HG02943 (cell line): Measurements from ENCODE around the gene RPAP2.
"Not testable (repeated sequence)": the region's sequence is repeated elsewhere in the genome, so short reads cannot be mapped to it uniquely, and the experiment has no call there.

ENCODE experiments used
- ATAC-seq: cut with Tn5 transposase; IDR thresholded peaks from one replicate; pipeline ENCODE4 v1.9.1; 2021; ENCODE audit warnings: mild to moderate bottlenecking, low read depth, moderate library complexity; ENCODE audit not compliant: unreplicated experiment

Gene RPAP2

GRCh38 chr1:92367496-92367895 is 68.6 kb downstream of the RPAP2 start:
- ATAC-seq, result no peak

- ATAC-seq, result no peak
These were observed 73.3 kb downstream of the RPAP2 start for GRCh38 chr1:92372164-92372563.

GRCh38 chr1:92374223-92374622 is 75.4 kb downstream of the RPAP2 start:
- ATAC-seq, result no peak

GRCh38 chr1:92376345-92376744 is 77.5 kb downstream of the RPAP2 start:
- no peak for ATAC-seq

GRCh38 chr1:92377991-92378390 is 79.1 kb downstream of the RPAP2 start:
- ATAC-seq, result not testable (repeated sequence)

- no peak for ATAC-seq
These were observed 82.0 kb downstream of the RPAP2 start for GRCh38 chr1:92380867-92381266.

- not testable (repeated sequence) for ATAC-seq
These were observed 95.1 kb downstream of the RPAP2 start for GRCh38 chr1:92393966-92394365.

- no peak for ATAC-seq
These were observed 99.7 kb downstream of the RPAP2 start for GRCh38 chr1:92398519-92398918.

- ATAC-seq, result no peak
These were observed 100.2 kb downstream of the RPAP2 start for GRCh38 chr1:92399076-92399475.

- ATAC-seq, result no peak
These were observed 105.8 kb downstream of the RPAP2 start for GRCh38 chr1:92404661-92405060.

- ATAC-seq, result no peak
These were observed 110.0 kb downstream of the RPAP2 start for GRCh38 chr1:92408825-92409224.

GRCh38 chr1:92409946-92410549 is 111.2 kb downstream of the RPAP2 start:
- ATAC-seq, result no peak

GRCh38 chr1:92410706-92411105 is 111.8 kb downstream of the RPAP2 start:
- no peak for ATAC-seq

- no peak for ATAC-seq
These were observed 112.7 kb downstream of the RPAP2 start for GRCh38 chr1:92411511-92411910.

GRCh38 chr1:92419642-92420041 is 120.8 kb downstream of the RPAP2 start:
- no peak for ATAC-seq

GRCh38 chr1:92424381-92424780 is 125.5 kb downstream of the RPAP2 start:
- ATAC-seq, result no peak

- ATAC-seq, result no peak
These were observed 126.8 kb downstream of the RPAP2 start for GRCh38 chr1:92425617-92426016.

- ATAC-seq, result no peak
These were observed 131.2 kb downstream of the RPAP2 start for GRCh38 chr1:92430030-92430429.

GRCh38 chr1:92434572-92434971 is 135.7 kb downstream of the RPAP2 start:
- ATAC-seq, result not testable (repeated sequence)

GRCh38 chr1:92439291-92439690 is 140.4 kb downstream of the RPAP2 start:
- no peak for ATAC-seq

- ATAC-seq, result no peak
These were observed 142.4 kb downstream of the RPAP2 start for GRCh38 chr1:92441316-92441696.

- ATAC-seq, result no peak
These were observed 143.0 kb downstream of the RPAP2 start for GRCh38 chr1:92441697-92442342.
